SU-DHL-6 (cell line): Measurements from ENCODE around the gene ZNF440.

Source experiments
- H2AFZ ChIP-seq: fragments of 200-600 bp; sonication (generic); 2 replicates; pipeline ENCODE4 v1.6.1; 2014; ENCODE audit warnings: low read depth, mild to moderate bottlenecking, moderate library complexity, mixed read lengths, antibody characterized with exemption, low read length; ENCODE audit not compliant: severe bottlenecking
- H3F3A ChIP-seq: fragments of 200-600 bp; shearing (Covaris generic); 2 replicates; pipeline ENCODE4 v1.6.0; 2016; ENCODE audit warnings: antibody characterized with exemption, mild to moderate bottlenecking; ENCODE audit not compliant: insufficient read depth
- H3K27ac ChIP-seq: fragments of 200-600 bp; sonication (generic); 2 replicates; pipeline ENCODE4 v1.5.1; 2016; ENCODE audit warnings: low read depth, mild to moderate bottlenecking, low read length, moderate library complexity, mixed read lengths
- H3K27me3 ChIP-seq: fragments of 200-600 bp; sonication (generic), shearing (Covaris generic); 2 replicates; pipeline ENCODE4 v1.6.0; 2014; ENCODE audit warnings: mild to moderate bottlenecking, low read length
- H3K36me3 ChIP-seq: fragments of 200-600 bp; sonication (generic); 2 replicates; pipeline ENCODE4 v1.6.1; 2014; ENCODE audit warnings: mild to moderate bottlenecking, low read length, mixed read lengths
- H3K4me2 ChIP-seq: fragments of 300-600, 200-600 bp; shearing (Covaris generic), sonication (generic); 2 replicates; pipeline ENCODE4 v1.6.0; 2014; ENCODE audit warnings: low read length, low read depth, mild to moderate bottlenecking; ENCODE audit not compliant: poor library complexity, severe bottlenecking
- H3K4me3 ChIP-seq: fragments of 200-600 bp; sonication (generic); 2 replicates; pipeline ENCODE4 v1.5.1; 2014; ENCODE audit warnings: antibody characterized with exemption, low read length, mild to moderate bottlenecking, mixed read lengths; ENCODE audit not compliant: insufficient read depth, poor library complexity, severe bottlenecking
- H3K79me2 ChIP-seq: fragments of 200-600 bp; sonication (generic); 2 replicates; pipeline ENCODE4 v1.6.1; 2014; ENCODE audit warnings: mild to moderate bottlenecking, low read length, moderate library complexity; ENCODE audit not compliant: insufficient read depth
- H3K9ac ChIP-seq: fragments of 200-600 bp; sonication (generic); 2 replicates; pipeline ENCODE4 v1.7.0; 2014; ENCODE audit warnings: mild to moderate bottlenecking, low read length
- H3K9me2 ChIP-seq: fragments of 200-600 bp; sonication (generic); replicated peaks from 2 replicates; pipeline ENCODE4 v1.6.1; 2014; ENCODE audit warnings: low read length; ENCODE audit not compliant: insufficient read depth
- H3K9me3 ChIP-seq: fragments of 200-600 bp; sonication (generic); 2 replicates; pipeline ENCODE4 v1.6.1; 2014; ENCODE audit warnings: low read length, mixed read lengths; ENCODE audit not compliant: insufficient read depth
- H4K20me1 ChIP-seq: fragments of 200-600 bp; sonication (generic); 2 replicates; pipeline ENCODE4 v1.6.1; 2014; ENCODE audit warnings: low read depth, mild to moderate bottlenecking, antibody characterized with exemption, low read length, moderate library complexity, mixed read lengths
- EZH2phosphoT487 ChIP-seq: fragments of 200-600 bp; sonication (generic), shearing (Covaris generic); conservative IDR thresholded peaks from 2 replicates; pipeline ENCODE4 v1.6.1; 2018; ENCODE audit warnings: mild to moderate bottlenecking, antibody characterized with exemption, low read length, moderate library complexity, mixed read lengths
- TF ChIP-seq, protein P1 (sequence below): fragments of 200-600 bp; sonication (generic); IDR thresholded peaks from one replicate; pipeline ENCODE4 v1.5.1; 2017; ENCODE audit warnings: antibody characterized with exemption, mild to moderate bottlenecking, low read length, moderate library complexity; ENCODE audit not compliant: insufficient read depth, poor library complexity, severe bottlenecking

Gene ZNF440

DNA sequence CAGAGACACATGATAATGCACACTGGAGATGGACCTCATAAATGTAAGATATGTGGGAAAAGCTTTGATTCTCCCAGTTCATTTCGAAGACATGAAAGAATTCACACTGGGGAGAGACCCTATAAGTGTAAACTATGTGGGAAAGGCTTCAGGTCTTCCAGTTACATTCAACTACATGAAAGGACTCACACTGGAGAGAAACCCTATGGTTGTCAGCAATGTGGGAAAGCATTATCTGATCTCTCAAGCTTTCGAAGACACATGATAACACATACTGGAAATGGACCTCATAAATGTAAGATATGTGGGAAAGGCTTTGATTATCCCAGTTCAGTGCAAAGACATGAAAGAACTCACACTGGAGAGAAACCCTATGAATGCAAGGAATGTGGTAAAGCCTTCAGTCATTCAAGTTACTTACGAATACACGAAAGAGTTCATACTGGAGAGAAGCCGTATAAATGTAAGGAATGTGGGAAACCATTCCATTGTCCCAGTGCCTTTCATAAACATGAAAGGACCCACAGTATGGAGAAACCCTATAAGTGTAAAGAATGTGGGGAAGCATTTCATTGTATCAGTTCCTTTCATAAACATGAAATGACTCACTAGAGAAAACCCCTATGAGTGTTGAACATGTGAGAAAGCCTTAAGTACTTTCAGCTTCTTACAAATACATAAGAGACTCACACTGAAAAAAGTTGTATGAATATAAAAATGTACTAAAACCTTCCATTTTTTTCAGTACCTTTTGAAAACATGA lies 32.6 kb upstream of the ZNF440 start:
- Histone ChIP-seq H3K9me3 (peaks cover 67% of the 10 kb centered on the region; the same call in 1 of the 2 replicates), H3K27ac (no peak overlapping the region), H3K36me3 (peaks cover 66% of the 10 kb centered on the region), H3F3A (no peaks in the 10 kb centered on the region), H3K9ac (no peak overlapping the region), H2AFZ (no peak overlapping the region), H3K79me2 (peaks cover 7% of the 10 kb centered on the region), H4K20me1 (no peaks in the 10 kb centered on the region), H3K27me3 (no peaks in the 10 kb centered on the region), H3K4me2 (no peak overlapping the region), H3K4me3 (no peak overlapping the region), H3K9me2 (no peaks in the 10 kb centered on the region)
- TF ChIP-seq EZH2phosphoT487 = no peak
- TF ChIP-seq, protein P1, sequence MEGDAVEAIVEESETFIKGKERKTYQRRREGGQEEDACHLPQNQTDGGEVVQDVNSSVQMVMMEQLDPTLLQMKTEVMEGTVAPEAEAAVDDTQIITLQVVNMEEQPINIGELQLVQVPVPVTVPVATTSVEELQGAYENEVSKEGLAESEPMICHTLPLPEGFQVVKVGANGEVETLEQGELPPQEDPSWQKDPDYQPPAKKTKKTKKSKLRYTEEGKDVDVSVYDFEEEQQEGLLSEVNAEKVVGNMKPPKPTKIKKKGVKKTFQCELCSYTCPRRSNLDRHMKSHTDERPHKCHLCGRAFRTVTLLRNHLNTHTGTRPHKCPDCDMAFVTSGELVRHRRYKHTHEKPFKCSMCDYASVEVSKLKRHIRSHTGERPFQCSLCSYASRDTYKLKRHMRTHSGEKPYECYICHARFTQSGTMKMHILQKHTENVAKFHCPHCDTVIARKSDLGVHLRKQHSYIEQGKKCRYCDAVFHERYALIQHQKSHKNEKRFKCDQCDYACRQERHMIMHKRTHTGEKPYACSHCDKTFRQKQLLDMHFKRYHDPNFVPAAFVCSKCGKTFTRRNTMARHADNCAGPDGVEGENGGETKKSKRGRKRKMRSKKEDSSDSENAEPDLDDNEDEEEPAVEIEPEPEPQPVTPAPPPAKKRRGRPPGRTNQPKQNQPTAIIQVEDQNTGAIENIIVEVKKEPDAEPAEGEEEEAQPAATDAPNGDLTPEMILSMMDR = no peak

DNA sequence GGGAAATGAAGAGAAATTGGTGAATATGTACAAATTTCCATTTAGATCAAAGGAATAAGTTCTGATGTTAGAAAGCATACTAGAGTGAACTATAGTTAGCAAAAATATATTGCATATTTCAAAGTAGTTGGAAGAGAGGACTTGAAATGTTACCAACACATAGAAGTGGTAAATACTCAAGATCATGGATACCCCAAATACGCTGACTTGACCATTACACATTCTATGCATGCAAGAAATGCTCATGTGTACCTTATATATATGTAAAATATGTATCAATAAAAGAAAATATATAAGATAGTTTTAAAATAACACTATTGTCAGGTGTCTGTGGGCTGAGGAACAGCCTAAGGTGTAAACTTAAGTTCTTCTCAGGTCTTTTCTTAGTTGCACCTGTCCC lies 30.3 kb upstream of the ZNF440 start:
- H3F3A ChIP-seq = no peaks in the 10 kb centered on the region
- TF ChIP-seq, protein P1 = no peak
- TF ChIP-seq EZH2phosphoT487 = no peak
- no peaks in the 10 kb centered on the region for H3K27me3 ChIP-seq
- H4K20me1 ChIP-seq = no peaks in the 10 kb centered on the region
- no peaks in the 10 kb centered on the region for H3K9me2 ChIP-seq
- H3K4me3 ChIP-seq = no peak overlapping the region
- no peak overlapping the region for H3K9ac ChIP-seq
- H3K4me2 ChIP-seq = no peak overlapping the region
- H3K9me3 ChIP-seq = peaks cover 57% of the 10 kb centered on the region; the same call in 1 of the 2 replicates
- no peak overlapping the region for H3K27ac ChIP-seq
- no peak overlapping the region for H2AFZ ChIP-seq
- H3K79me2 ChIP-seq = no peaks in the 10 kb centered on the region
- peaks cover 46% of the 10 kb centered on the region for H3K36me3 ChIP-seq

DNA sequence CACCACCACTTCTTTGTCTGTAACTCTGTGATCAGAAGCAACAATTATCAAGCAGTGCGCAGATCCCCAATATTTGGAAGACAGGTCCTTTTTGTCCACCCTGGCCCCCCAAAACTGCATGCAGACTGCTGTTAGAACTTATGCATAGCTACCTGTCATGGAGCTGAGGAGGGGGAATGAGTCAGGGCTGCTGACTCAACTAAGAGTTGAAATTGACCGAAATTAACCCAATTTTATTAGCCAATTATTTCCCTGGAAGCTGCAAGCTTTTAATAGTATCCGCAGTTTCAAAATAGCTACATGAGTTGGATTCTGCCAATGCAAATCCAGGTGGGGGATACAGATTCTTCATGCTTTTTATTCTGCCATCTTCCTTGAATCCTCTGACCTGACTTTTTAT lies 29.7 kb upstream of the ZNF440 start:
- Histone ChIP-seq H3K9ac (no peak overlapping the region), H3K4me2 (no peak overlapping the region), H3K9me3 (peaks cover 59% of the 10 kb centered on the region; the same call in 1 of the 2 replicates), H3K9me2 (no peaks in the 10 kb centered on the region), H3K36me3 (peaks cover 42% of the 10 kb centered on the region), H3K79me2 (no peaks in the 10 kb centered on the region), H3K27me3 (no peaks in the 10 kb centered on the region), H3K27ac (no peak overlapping the region), H4K20me1 (no peaks in the 10 kb centered on the region), H3K4me3 (no peak overlapping the region), H2AFZ (no peak overlapping the region), H3F3A (no peaks in the 10 kb centered on the region)
- TF ChIP-seq, protein P1 = no peak
- no peak for TF ChIP-seq EZH2phosphoT487
